ENCODE measurements around the gene KRTAP5-8. TPM values are rescaled to one million over a fixed set of nuclear protein-coding genes. Genes with fewer than 3 reads are reported as not detected.

KRTAP5-8 gene
- total RNA-seq, 1 donor from 2014 or later: not detected

DNA sequence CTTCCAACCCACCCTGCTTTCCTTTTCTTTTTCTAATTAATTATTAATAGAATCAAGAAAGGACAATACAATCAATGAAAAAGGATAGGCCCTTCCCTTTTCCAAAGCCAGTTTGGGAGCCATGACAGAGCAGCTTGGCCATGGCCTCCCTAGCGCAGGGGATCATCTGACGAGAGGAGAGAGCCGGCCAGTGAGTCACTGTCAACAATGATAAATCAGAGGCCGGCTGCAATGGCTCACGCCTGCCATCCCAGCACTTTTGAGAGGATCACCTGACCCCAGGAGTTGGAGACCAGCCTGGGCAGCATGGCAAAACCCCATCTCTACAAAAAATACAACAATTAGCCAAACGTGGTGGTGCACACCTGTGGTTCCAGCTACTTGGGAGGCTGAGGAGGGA is 38.3 kb upstream of the KRTAP5-8 start:
- peaks cover 12% of the 10 kb centered on the region for H3K4me1 Mint-ChIP-seq (ENCODE audit: low read depth)
- peaks cover 42% of the 10 kb centered on the region for H3K36me3 Mint-ChIP-seq (ENCODE audit: low read depth)
- intact Hi-C loops (cut with micrococcal nuclease): no loop called here
- H3K27ac Mint-ChIP-seq: no peak overlapping the region
- no peak for DNase-seq (ENCODE audit: low spot score)
- no peak overlapping the region for H3K4me3 Mint-ChIP-seq
- no peaks in the 10 kb centered on the region for H3K27me3 Mint-ChIP-seq (ENCODE audit: insufficient read depth)
- no peaks in the 10 kb centered on the region for H3K9me3 Mint-ChIP-seq

DNA sequence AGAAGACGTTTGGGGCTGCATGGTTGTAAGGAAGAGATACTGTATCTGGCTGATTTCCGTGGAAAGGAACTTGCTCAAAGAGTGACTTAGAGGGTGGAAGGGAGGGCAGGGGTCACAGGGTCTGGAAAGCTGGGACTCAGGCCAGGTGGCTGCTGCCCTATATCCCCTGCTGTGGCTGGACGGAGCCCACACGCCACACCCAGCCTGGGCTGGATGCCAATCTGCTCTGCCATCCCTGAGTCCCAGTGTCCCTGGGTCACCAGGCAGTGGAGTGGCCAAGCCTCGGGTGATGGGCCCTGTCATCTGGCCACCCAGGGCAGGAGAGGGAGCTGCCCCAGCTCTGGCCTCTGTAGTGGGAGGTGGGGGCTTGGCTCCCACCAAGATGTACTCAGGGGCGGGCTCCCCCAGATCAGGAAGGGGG is 37.2 kb upstream of the KRTAP5-8 start:
- H3K27ac Mint-ChIP-seq: no peak overlapping the region
- H3K9me3 Mint-ChIP-seq: no peaks in the 10 kb centered on the region
- H3K27me3 Mint-ChIP-seq (ENCODE audit: insufficient read depth): no peaks in the 10 kb centered on the region
- peaks cover 7% of the 10 kb centered on the region for H3K4me1 Mint-ChIP-seq (ENCODE audit: low read depth)
- H3K36me3 Mint-ChIP-seq (ENCODE audit: low read depth): peaks cover 39% of the 10 kb centered on the region
- DNase-seq (ENCODE audit: low spot score): no peak
- intact Hi-C loops (cut with micrococcal nuclease): no loop called here
- H3K4me3 Mint-ChIP-seq: no peak overlapping the region

DNA sequence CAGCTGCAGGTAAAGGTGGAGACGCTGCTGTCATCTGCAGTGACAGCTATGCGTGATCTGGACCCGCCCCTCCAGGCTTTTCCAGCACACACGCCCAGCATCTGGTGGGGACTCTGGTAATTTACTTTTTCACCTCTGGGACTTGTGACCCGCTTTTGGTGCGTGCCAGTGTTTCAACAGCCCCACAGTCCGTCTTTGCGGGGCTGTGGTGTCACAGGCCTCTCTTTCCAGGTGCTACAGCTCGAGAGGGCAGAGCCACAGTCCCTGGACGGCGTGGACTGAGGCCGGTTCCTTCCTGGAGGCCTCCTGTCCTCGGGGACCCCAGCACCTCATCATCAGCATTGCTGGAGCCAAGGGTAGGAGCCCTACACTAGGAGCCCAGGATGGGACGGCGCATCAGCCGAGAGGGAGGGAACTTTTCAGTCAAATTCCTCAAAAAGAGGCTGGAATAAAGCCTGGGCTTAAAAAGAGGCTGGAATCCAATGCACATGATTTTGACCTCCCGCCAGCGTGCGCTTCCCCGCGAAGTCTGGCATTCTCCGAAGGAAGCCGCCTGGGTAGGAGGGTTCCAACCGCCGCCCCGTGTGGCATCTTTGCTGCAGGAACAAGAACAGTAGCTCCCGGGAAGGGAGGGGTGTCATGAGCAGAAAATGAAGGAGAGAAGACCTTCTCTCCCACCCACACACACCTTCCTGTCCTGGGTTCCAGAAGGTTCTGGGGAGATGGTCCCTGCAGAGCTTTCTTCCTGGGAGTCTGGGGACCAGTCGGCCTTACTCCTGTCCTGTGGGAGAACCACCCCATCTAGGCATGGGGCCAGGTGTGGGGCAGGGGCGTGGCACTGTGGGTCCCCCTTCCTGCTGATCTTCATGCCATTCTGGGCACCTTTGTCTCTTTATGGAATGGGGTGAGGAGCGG is 36.5 kb upstream of the KRTAP5-8 start:
- no peaks in the 10 kb centered on the region for H3K27me3 Mint-ChIP-seq (ENCODE audit: insufficient read depth)
- no peaks in the 10 kb centered on the region for H3K9me3 Mint-ChIP-seq
- no peak for DNase-seq (ENCODE audit: low spot score)

GRCh38 chr11:71502026-71502425 is 35.8 kb upstream of the KRTAP5-8 start:
- no peak overlapping the region for H3K27ac Mint-ChIP-seq
- H3K36me3 Mint-ChIP-seq (ENCODE audit: low read depth): peaks cover 39% of the 10 kb centered on the region
- H3K4me3 Mint-ChIP-seq: no peak overlapping the region
- H3K9me3 Mint-ChIP-seq: no peaks in the 10 kb centered on the region
- no peaks in the 10 kb centered on the region for H3K27me3 Mint-ChIP-seq (ENCODE audit: insufficient read depth)
- no peak for DNase-seq (ENCODE audit: low spot score)
- intact Hi-C loops (cut with micrococcal nuclease): no loop called here
- H3K4me1 Mint-ChIP-seq (ENCODE audit: low read depth): peaks cover 7% of the 10 kb centered on the region

More for the DNA sequence above, 36.5 kb upstream of the KRTAP5-8 start:
- intact Hi-C loops (cut with micrococcal nuclease): no loop called here
- Mint-ChIP-seq H3K36me3 (ENCODE audit: low read depth) (peaks cover 41% of the 10 kb centered on the region), H3K27ac (no peak overlapping the region), H3K4me1 (ENCODE audit: low read depth) (peaks cover 7% of the 10 kb centered on the region), H3K4me3 (no peak overlapping the region)

DNA sequence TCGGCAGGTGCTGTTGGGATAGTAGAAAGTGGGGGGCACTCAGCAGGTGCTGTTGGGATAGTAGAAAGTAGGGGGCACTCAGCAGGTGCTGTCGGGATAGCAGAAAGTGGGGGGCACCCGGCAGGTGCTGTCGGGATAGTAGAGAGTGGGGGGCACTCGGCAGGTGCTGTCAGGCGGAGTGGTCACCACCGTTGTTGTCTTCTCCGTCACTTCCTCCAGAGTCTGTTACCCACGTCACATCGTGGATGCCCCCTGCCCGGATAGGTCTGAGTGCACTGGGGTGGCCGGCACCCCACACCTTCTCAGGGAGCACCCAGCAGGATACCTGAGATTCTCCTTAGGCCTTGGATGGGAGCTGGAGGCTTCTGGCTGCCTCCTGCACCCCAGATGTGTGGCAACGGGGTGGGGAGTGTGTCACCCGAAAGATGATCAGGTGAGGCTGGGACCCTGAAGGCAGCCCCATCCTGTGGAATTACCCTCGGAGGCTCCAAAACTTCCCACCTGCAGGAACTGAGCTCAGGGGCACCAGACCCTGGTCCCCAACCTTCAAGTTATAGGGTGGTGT is 34.9 kb upstream of the KRTAP5-8 start:
- Mint-ChIP-seq H3K4me1 (ENCODE audit: low read depth) (peaks cover 7% of the 10 kb centered on the region), H3K36me3 (ENCODE audit: low read depth) (peaks cover 33% of the 10 kb centered on the region), H3K27me3 (ENCODE audit: insufficient read depth) (no peaks in the 10 kb centered on the region), H3K4me3 (no peak overlapping the region), H3K27ac (no peak overlapping the region), H3K9me3 (no peaks in the 10 kb centered on the region)
- intact Hi-C loops (cut with micrococcal nuclease): no loop called here
- DNase-seq (ENCODE audit: low spot score): no peak

GRCh38 chr11:71504531-71504930 is 33.3 kb upstream of the KRTAP5-8 start:
- peaks cover 12% of the 10 kb centered on the region for H3K9me3 Mint-ChIP-seq
- no peak overlapping the region for H3K4me3 Mint-ChIP-seq
- no peak for DNase-seq (ENCODE audit: low spot score)
- no peaks in the 10 kb centered on the region for H3K27me3 Mint-ChIP-seq (ENCODE audit: insufficient read depth)
- intact Hi-C loops (cut with micrococcal nuclease): no loop called here
- peak overlapping the region; percentile 61 for H3K27ac Mint-ChIP-seq
- H3K36me3 Mint-ChIP-seq (ENCODE audit: low read depth): peaks cover 22% of the 10 kb centered on the region
- H3K4me1 Mint-ChIP-seq (ENCODE audit: low read depth): no peaks in the 10 kb centered on the region

DNA sequence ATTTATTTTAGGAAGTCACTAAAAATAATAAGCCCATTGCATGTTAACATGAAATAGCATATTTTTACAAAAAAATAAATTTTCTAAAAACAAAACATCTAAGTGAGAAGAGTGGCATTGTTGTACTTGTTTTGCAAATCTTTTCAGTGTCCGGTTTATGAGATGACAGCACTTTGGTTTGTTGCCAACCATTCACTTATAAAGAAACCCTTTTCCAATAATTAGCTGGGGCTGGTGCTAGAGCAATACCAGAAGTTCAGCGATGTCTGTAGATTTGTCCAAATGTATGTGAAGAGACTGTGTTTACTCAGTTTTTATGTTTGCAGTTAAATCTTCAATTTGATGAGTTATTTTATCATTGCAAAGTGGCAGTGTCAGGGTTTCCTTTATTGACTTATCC is 32.8 kb upstream of the KRTAP5-8 start:
- Mint-ChIP-seq H3K9me3 (peaks cover 17% of the 10 kb centered on the region), H3K4me1 (ENCODE audit: low read depth) (no peaks in the 10 kb centered on the region), H3K36me3 (ENCODE audit: low read depth) (peaks cover 22% of the 10 kb centered on the region), H3K4me3 (no peak overlapping the region), H3K27ac (no peak overlapping the region), H3K27me3 (ENCODE audit: insufficient read depth) (no peaks in the 10 kb centered on the region)
- DNase-seq (ENCODE audit: low spot score): no peak
- intact Hi-C loops (cut with micrococcal nuclease): no loop called here

DNA sequence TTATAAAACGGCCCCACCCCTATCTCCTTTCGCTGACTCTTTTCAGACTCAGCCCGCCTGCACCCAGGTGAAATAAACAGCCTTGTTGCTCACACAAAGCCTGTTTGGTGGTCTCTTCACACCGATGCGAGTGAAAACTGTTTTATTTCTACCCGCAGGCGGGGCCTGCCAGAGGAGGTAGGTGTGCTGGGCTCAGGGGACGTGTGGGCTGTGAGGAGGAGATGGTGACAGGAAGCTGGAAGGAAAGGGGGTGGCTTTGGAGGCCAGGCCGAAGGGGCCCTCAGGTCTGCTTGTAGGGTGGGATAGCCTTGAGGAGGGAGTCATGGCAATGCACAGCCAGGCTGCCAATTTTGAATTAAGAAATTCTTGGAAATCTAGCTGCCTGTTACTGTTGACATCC is 32.0 kb upstream of the KRTAP5-8 start:
- Mint-ChIP-seq H3K4me1 (ENCODE audit: low read depth) (no peaks in the 10 kb centered on the region), H3K27me3 (ENCODE audit: insufficient read depth) (no peaks in the 10 kb centered on the region), H3K4me3 (no peak overlapping the region), H3K9me3 (peaks cover 22% of the 10 kb centered on the region), H3K36me3 (ENCODE audit: low read depth) (peaks cover 14% of the 10 kb centered on the region), H3K27ac (no peak overlapping the region)
- no peak for DNase-seq (ENCODE audit: low spot score)
- intact Hi-C loops (cut with micrococcal nuclease): no loop called here

DNA sequence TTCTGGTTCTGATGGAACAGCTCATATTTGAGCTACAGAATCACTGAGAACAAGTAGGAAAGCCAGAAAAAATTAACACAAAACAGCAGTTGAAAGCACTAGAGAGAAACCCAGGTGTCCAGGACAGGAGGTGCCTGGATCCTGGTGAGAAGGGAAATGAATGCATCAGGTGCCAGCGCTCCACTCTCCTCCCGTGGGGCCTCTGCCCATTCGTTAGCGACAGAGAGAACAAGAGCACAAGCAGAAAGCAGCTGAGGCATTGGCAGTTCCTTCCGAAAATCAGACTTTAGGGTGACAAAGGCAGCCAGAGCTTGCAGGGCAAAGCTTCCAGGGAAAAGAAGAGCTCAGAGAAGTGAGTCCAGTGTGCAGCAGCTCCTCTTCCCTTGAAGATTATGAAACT is 30.7 kb upstream of the KRTAP5-8 start:
- no peak overlapping the region for H3K27ac Mint-ChIP-seq
- H3K36me3 Mint-ChIP-seq (ENCODE audit: low read depth): peaks cover 13% of the 10 kb centered on the region
- peaks cover 30% of the 10 kb centered on the region for H3K9me3 Mint-ChIP-seq
- H3K4me3 Mint-ChIP-seq: no peak overlapping the region
- DNase-seq (ENCODE audit: low spot score): no peak
- intact Hi-C loops (cut with micrococcal nuclease): no loop called here
- no peaks in the 10 kb centered on the region for H3K4me1 Mint-ChIP-seq (ENCODE audit: low read depth)
- no peaks in the 10 kb centered on the region for H3K27me3 Mint-ChIP-seq (ENCODE audit: insufficient read depth)

DNA sequence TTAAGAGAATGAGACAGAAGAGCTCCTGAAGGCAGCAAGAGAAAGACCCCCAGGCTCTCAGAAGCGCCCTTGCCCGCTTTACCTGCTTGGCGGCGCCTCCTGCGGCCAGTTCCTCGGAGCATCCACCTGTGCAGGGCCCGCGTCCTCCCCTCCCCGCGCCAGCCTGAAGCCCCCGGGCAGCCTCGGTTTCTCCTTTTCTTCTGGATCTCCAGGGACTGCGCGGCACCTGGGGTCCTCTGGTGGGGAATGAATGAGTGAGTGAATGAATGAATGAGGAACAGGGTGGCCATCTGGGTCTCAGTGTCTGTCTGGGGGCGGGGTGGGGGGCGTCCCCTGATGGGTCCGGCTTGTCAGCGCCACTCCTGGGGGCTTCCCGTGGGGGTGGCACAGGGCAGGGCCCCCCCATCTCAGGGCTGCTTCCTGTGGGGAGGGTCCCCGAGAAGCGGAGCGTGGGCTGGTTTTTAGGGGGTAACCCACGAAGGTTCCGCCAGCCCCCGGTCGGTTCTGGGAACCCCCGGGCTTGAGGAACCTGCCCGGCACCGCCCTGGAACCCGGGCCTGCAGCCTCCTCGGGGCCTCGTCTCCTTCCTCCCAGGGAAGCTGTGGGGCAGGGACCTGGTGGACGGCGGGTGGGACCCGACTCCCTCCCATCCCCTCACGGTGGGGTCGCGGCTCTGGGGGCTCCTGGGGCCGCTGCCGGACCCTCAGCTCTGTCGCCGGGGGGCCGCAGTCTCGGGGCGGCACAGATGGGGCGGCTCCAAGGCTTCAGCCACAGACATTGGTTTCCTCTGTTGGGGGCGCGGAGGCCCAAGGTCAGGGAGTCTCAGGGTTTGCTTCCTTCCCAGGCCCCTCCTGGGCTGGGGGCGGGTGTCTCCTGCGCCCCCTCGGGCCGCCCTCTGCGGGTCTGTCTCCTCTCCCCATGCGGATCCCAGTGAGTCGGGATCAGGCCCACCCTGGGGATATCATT is 19.0 kb upstream of the KRTAP5-8 start:
- Mint-ChIP-seq H3K27ac (no peak overlapping the region), H3K27me3 (ENCODE audit: insufficient read depth) (peaks cover 5% of the 10 kb centered on the region), H3K4me3 (no peak overlapping the region), H3K4me1 (ENCODE audit: low read depth) (no peaks in the 10 kb centered on the region), H3K36me3 (ENCODE audit: low read depth) (no peaks in the 10 kb centered on the region), H3K9me3 (peaks cover 4% of the 10 kb centered on the region)
- DNase-seq (ENCODE audit: low spot score): no peak
- intact Hi-C loops (cut with micrococcal nuclease): no loop called here

DNA sequence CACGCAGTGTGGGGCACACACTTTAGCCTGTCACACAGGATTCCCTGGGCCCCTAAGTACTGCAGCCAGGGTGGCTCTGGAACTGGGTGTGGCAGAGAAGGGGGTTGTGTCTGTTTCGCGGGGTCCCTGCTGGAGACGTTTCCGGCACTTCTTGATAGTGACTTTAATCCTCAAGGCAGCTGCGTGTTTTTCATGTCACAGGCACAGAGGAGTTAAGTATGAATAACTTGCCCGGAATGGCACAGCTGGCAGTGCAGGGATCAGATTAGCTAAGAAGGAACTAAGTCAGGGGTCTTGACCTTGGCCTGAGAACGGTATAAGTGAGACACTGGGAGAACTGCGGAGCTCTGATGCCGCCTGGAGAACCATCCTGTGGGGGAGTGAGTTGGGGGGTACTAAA is 18.3 kb upstream of the KRTAP5-8 start:
- Mint-ChIP-seq H3K9me3 (no peaks in the 10 kb centered on the region), H3K27me3 (ENCODE audit: insufficient read depth) (peaks cover 7% of the 10 kb centered on the region), H3K4me1 (ENCODE audit: low read depth) (no peaks in the 10 kb centered on the region), H3K4me3 (no peak overlapping the region), H3K27ac (no peak overlapping the region), H3K36me3 (ENCODE audit: low read depth) (no peaks in the 10 kb centered on the region)
- intact Hi-C loops (cut with micrococcal nuclease): no loop called here
- no peak for DNase-seq (ENCODE audit: low spot score)

DNA sequence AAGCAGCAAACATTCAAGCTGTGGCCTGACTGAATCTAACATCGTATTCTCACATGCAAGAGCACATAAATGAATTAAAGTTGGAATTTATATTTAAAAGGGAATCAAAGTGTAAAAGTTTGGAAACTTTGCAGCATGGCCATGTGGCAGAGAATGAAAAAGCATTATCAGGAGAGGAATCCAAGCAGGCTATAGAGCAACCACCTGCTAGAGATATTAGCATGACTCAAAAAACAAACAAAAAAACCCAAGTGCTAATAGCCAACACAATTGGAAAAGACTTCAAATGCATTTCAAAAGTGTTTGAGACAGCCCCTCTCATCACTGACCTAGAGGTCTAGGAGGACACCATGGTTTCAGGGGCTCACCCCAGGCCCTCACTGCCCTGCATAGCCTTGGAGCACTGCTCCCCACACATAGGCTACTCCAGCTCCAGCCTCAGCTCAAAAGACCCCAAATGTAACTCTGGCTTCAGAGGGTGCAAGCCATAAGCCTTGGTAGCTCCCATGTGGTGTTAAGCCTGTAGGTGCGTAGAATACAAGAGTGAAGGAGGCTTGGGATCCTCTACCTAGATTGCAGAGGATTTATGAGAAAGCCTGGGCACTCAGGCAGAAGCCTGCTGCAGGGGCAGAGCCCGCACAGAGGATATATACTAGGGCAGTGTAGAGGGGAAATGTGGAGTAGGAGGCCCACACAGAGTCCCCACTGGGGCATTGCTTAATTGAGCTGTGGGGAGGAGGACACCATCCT is 12.5 kb upstream of the KRTAP5-8 start:
- Mint-ChIP-seq H3K4me3 (no peak overlapping the region), H3K9me3 (no peaks in the 10 kb centered on the region), H3K27ac (no peak overlapping the region), H3K36me3 (ENCODE audit: low read depth) (no peaks in the 10 kb centered on the region), H3K27me3 (ENCODE audit: insufficient read depth) (peaks cover 11% of the 10 kb centered on the region), H3K4me1 (ENCODE audit: low read depth) (no peaks in the 10 kb centered on the region)
- intact Hi-C loops (cut with micrococcal nuclease): no loop called here
- no peak for DNase-seq (ENCODE audit: low spot score)

Measured in activated T-helper 1 cell treated with anti-CD3 and anti-CD28 coated beads, Interleukin-12 subunit alpha, Interleukin-12 subunit beta, Interleukin-2, Interleukin-4 antibody, amounts not matched to agents 30 ng/mL and 10 ng/mL and 1 ng/mL, durations not matched to agents 14 hours and 24 hours and 36 hours (primary cell).